ENCODE data around the gene TOGARAM1. TPM values are rescaled to one million over a fixed set of nuclear protein-coding genes. Genes with fewer than 3 reads are reported as not detected.

TOGARAM1 gene
- 12.0 and 15.8 TPM in 2 replicates for total RNA-seq (2022)
- percentile 76 among the genes with signal in this experiment for Bru-seq, nascent RNA
- BruChase-seq, experiment 1, labeled RNA remaining after a 6-hour chase = percentile 68 among the genes with signal in this experiment
- BruChase-seq, experiment 2, labeled RNA remaining after a 2-hour chase = percentile 73 among the genes with signal in this experiment
- long read RNA-seq, full-length matches to known transcripts = 18 of 29 reads
- long read RNA-seq, partial matches to known transcripts = 1 of 29 reads
- long read RNA-seq, other reads (novel, unspliced or antisense) = 10 of 29 reads

GRCh38 chr14:44961554-44962333 is at the start of gene TOGARAM1, which contains the start of gene KLHL28:
Gene TOGARAM1, plus strand, starts transcription at chr14:44962190. Its CDS starts 232 bp downstream, at chr14:44962422.
Gene KLHL28, minus strand, starts transcription at chr14:44961947. Its CDS starts 16,019 bp downstream, at chr14:44945928.
- H3K9me3 Mint-ChIP-seq (ENCODE audit: unreplicated experiment) = no peaks in the 10 kb centered on the region
- no peaks in the 10 kb centered on the region for H3K36me3 Mint-ChIP-seq (ENCODE audit: insufficient read depth, unreplicated experiment)
- no peaks in the 10 kb centered on the region for H3K27me3 Mint-ChIP-seq (ENCODE audit: insufficient read depth, unreplicated experiment)
- H3K4me1 Mint-ChIP-seq (ENCODE audit: insufficient read depth, unreplicated experiment) = peaks cover 24% of the 10 kb centered on the region
- H3K27ac Mint-ChIP-seq (ENCODE audit: low read depth, unreplicated experiment) = no peak within 1 kb of the TSS
- no peak for TF ChIP-seq CTCF (IDR thresholded peaks at IDR 0.05; ENCODE audit: unreplicated experiment)
- H3K4me3 Mint-ChIP-seq (ENCODE audit: unreplicated experiment) = no peak within 1 kb of the TSS
- DNase-seq (ENCODE audit: unreplicated experiment) = peak; percentile 100
- BruUV-seq (replicated peaks) = no TSS peak
- POLR2A ChIA-PET = interaction anchor here (0.6 to 8.6 kb wide), 34 partner anchors 8 to 1637 kb away, joined by 3 to 116 read pairs (median 4); partner anchors contain the start of genes FANCM, FKBP3, MIS18BP1 and PRPF39
- intact Hi-C loops (cut with micrococcal nuclease) = loop anchor here (1.0 to 5.0 kb wide), 4 partner anchors 49 to 291 kb away; partner anchors contain the start of genes FKBP3, MIS18BP1 and PRPF39
- CTCF ChIA-PET = interaction anchor here (0.6 to 1.1 kb wide), 2 partner anchors 44 to 48 kb away, joined by 4 to 6 read pairs; no protein-coding TSS in a partner anchor

- no peak for TF ChIP-seq CTCF (IDR thresholded peaks at IDR 0.05; ENCODE audit: unreplicated experiment)
- Mint-ChIP-seq H3K36me3 (ENCODE audit: insufficient read depth, unreplicated experiment) (no peaks in the 10 kb centered on the region), H3K27me3 (ENCODE audit: insufficient read depth, unreplicated experiment) (no peaks in the 10 kb centered on the region), H3K4me1 (ENCODE audit: insufficient read depth, unreplicated experiment) (no peaks in the 10 kb centered on the region), H3K9me3 (ENCODE audit: unreplicated experiment) (no peaks in the 10 kb centered on the region), H3K4me3 (ENCODE audit: unreplicated experiment) (no peak overlapping the region), H3K27ac (ENCODE audit: low read depth, unreplicated experiment) (no peak overlapping the region)
- CTCF ChIA-PET = interaction anchor here (0.8 to 4.7 kb wide), 15 partner anchors 11 to 508 kb away, joined by 3 to 136 read pairs (median 5); partner anchors contain the start of gene MIS18BP1
- DNase-seq (ENCODE audit: unreplicated experiment) = no peak
- no TSS peak for BruUV-seq (replicated peaks)
- intact Hi-C loops (cut with micrococcal nuclease) = loop anchor here (5.0 kb wide), 3 partner anchors 47 to 612 kb away; partner anchors contain the start of genes KLHL28, MIS18BP1 and TOGARAM1
- POLR2A ChIA-PET = interaction anchor here (1.0 to 2.7 kb wide), 3 partner anchors 47 to 220 kb away, joined by 3 to 19 read pairs (median 8); partner anchors contain the start of genes FANCM, FKBP3, KLHL28 and TOGARAM1
Observed at GRCh38 chr14:44914849-44915248, 47.1 kb upstream of the TOGARAM1 start.

GRCh38 chr14:44928793-44929192 is 33.2 kb upstream of the TOGARAM1 start:
- DNase-seq (ENCODE audit: unreplicated experiment) = no peak
- Mint-ChIP-seq H3K9me3 (ENCODE audit: unreplicated experiment) (no peaks in the 10 kb centered on the region), H3K27ac (ENCODE audit: low read depth, unreplicated experiment) (no peak overlapping the region), H3K4me1 (ENCODE audit: insufficient read depth, unreplicated experiment) (no peaks in the 10 kb centered on the region), H3K36me3 (ENCODE audit: insufficient read depth, unreplicated experiment) (peaks cover 20% of the 10 kb centered on the region), H3K27me3 (ENCODE audit: insufficient read depth, unreplicated experiment) (no peaks in the 10 kb centered on the region), H3K4me3 (ENCODE audit: unreplicated experiment) (no peak overlapping the region)
- ChIA-PET CTCF (interaction anchor here (0.6 kb wide), 1 partner anchor 13 kb away, joined by 3 read pairs; no protein-coding TSS in a partner anchor), POLR2A (interaction anchor here (0.6 kb wide), 1 partner anchor 33 kb away, joined by 3 read pairs; the partner anchor contains the start of genes KLHL28 and TOGARAM1)
- no peak for TF ChIP-seq CTCF (IDR thresholded peaks at IDR 0.05; ENCODE audit: unreplicated experiment)
- intact Hi-C loops (cut with micrococcal nuclease) = no loop called here
- no TSS peak for BruUV-seq (replicated peaks)

All from MCF 10A (cell line).